HCT116 (cell line): ENCODE results near the gene CATSPERZ. TPM values are rescaled to one million over a fixed set of nuclear protein-coding genes. Genes with fewer than 3 reads are reported as not detected.

Experiments
- ATAC-seq: fragments of 200-7000 bp; cut with Tn5 transposase; 2 replicates; pipeline ENCODE4 v1.9.1; 2020; ENCODE audit warnings: mild to moderate bottlenecking, moderate library complexity
- BruUV-seq: library from RNA; stranded (reverse); fragments of 400-500 nt; replicated peaks from 2 replicates; lab custom pipeline; 2021; lab: Mats Ljungman, UMichigan
- CTCF ChIA-PET: fragments of 300-600 bp; sonication (Branson Sonifier 250); formaldehyde crosslinking; loops from one replicate; lab custom pipeline; 2021; ENCODE audit warnings: antibody characterized with exemption; lab: Charles Lee
- POLR2A ChIA-PET: fragments of 300-600, 350-600 bp; sonication (Branson Sonifier 250); formaldehyde crosslinking; loops from one replicate; lab custom pipeline; 2021; ENCODE audit warnings: antibody characterized with exemption; lab: Charles Lee
- RAD21 ChIA-PET, 2 experiments: fragments of 300-600 bp; sonication (Branson Sonifier 250); formaldehyde crosslinking; loops; one replicate each; lab custom pipeline; 2023; ENCODE audit warnings: low total read pairs in 2 of 2; ENCODE audit not compliant: uncharacterized antibody in 2 of 2, unreplicated experiment in 2 of 2, low non-redundant PET in 1 of 2; lab: Charles Lee
- DNase-seq: peaks from one replicate; pipeline ENCODE4 v3.0.0-alpha.2; 2010; ENCODE audit warnings: low read depth, low spot score
- H2AFZ ChIP-seq: fragments of 200-600 bp; shearing (Covaris generic), sonication (generic); 2 replicates; pipeline ENCODE4 v1.6.1; 2017; ENCODE audit warnings: low read depth, mixed run types, mixed read lengths, antibody characterized with exemption, low read length; ENCODE audit not compliant: poor library complexity, severe bottlenecking
- H3K27ac ChIP-seq: 2 replicates; pipeline ENCODE4 v1.5.1; 2012; ENCODE audit warnings: low read depth, low read length
- H3K27me3 ChIP-seq: fragments of 200-600 bp; sonication (generic); 2 replicates; pipeline ENCODE4 v1.6.1; 2016; ENCODE audit warnings: mixed run types, low read length, mixed read lengths; ENCODE audit not compliant: insufficient read depth
- H3K36me3 ChIP-seq, 2 experiments: fragments of 200-500 bp in 1 of 2; fragments of 200-600 bp in 1 of 2; sonication (Bioruptor generic) in 1 of 2; sonication (generic) in 1 of 2; 2 replicates each; pipeline versions ENCODE4 v1.5.1 to v1.6.1; 2014 to 2016; ENCODE audit warnings: low read length in 2 of 2, inconsistent platforms in 1 of 2, mixed read lengths in 1 of 2, mixed run types in 1 of 2; ENCODE audit not compliant: insufficient read depth in 2 of 2, control insufficient read depth in 1 of 2
- H3K4me1 ChIP-seq, 2 experiments: fragments of 200-600 bp in 1 of 2; sonication (generic) in 1 of 2; 2 replicates each; pipeline versions ENCODE4 v1.5.1 to v1.6.1; 2012 to 2017; ENCODE audit warnings: low read length in 2 of 2, inconsistent platforms in 1 of 2, mild to moderate bottlenecking in 1 of 2, mixed read lengths in 1 of 2, mixed run types in 1 of 2, moderate library complexity in 1 of 2; ENCODE audit not compliant: insufficient read depth in 2 of 2, control insufficient read depth in 1 of 2
- H3K4me2 ChIP-seq: fragments of 200-600 bp; sonication (generic); 2 replicates; pipeline ENCODE4 v1.6.1; 2017; ENCODE audit warnings: mixed run types, low read length, mixed read lengths
- H3K4me3 ChIP-seq, 2 experiments: fragments of 200-600 bp in 1 of 2; sonication (generic) in 1 of 2; replicated peaks in 1 of 2; 2 replicates each; pipeline ENCODE4 v1.5.1; 2011 to 2016; ENCODE audit warnings: low read length in 2 of 2, control low read depth in 1 of 2, low read depth in 1 of 2, mild to moderate bottlenecking in 1 of 2, mixed read lengths in 1 of 2, mixed run types in 1 of 2
- H3K79me2 ChIP-seq: fragments of 200-600 bp; sonication (generic); 2 replicates; pipeline ENCODE4 v1.6.1; 2017; ENCODE audit warnings: mild to moderate bottlenecking, mixed run types, low read length, moderate library complexity, mixed read lengths; ENCODE audit not compliant: insufficient read depth
- H3K9ac ChIP-seq: fragments of 200-600 bp; sonication (generic); 2 replicates; pipeline ENCODE4 v1.6.1; 2016; ENCODE audit warnings: low read length, mixed read lengths
- H3K9me2 ChIP-seq: fragments of 200-600 bp; sonication (generic), shearing (Covaris generic); 2 replicates; pipeline ENCODE4 v1.6.1; 2017; ENCODE audit warnings: mixed run types, mild to moderate bottlenecking, moderate library complexity; ENCODE audit not compliant: insufficient read depth
- H3K9me3 ChIP-seq, 2 experiments: fragments of 200-500 bp in 1 of 2; fragments of 200-600 bp in 1 of 2; sonication (Bioruptor generic) in 1 of 2; sonication (generic) in 1 of 2; 2 replicates each; pipeline ENCODE4 v1.6.1; 2014 to 2017; ENCODE audit warnings: low read length in 2 of 2, mixed read lengths in 2 of 2, inconsistent platforms in 1 of 2, low read depth in 1 of 2, mild to moderate bottlenecking in 1 of 2, mixed run types in 1 of 2, moderate library complexity in 1 of 2; ENCODE audit not compliant: control insufficient read depth in 1 of 2, insufficient read depth in 1 of 2
- H4K20me1 ChIP-seq: fragments of 200-600 bp; sonication (generic), shearing (Covaris generic); 2 replicates; pipeline ENCODE4 v1.6.1; 2017; ENCODE audit warnings: mixed run types, mild to moderate bottlenecking, moderate library complexity; ENCODE audit not compliant: insufficient read depth
- CBX3 ChIP-seq: IDR thresholded peaks from 2 replicates; pipeline ENCODE4 v1.6.1; 2012; ENCODE audit warnings: low read depth
- FOSL1 ChIP-seq: IDR thresholded peaks from 2 replicates; pipeline ENCODE4 v1.6.1; 2012; ENCODE audit warnings: low read depth
- SP1 ChIP-seq: IDR thresholded peaks from 2 replicates; pipeline ENCODE4 v1.6.1; 2012; ENCODE audit warnings: low read depth
- TCF7L2 ChIP-seq: IDR thresholded peaks from 2 replicates; pipeline ENCODE4 v1.7.0; 2011; ENCODE audit warnings: borderline replicate concordance, inconsistent platforms; ENCODE audit not compliant: insufficient read depth, insufficient read length; ENCODE audit errors: extremely low read depth
- ZBTB33 ChIP-seq: IDR thresholded peaks from 2 replicates; pipeline ENCODE4 v1.6.1; 2011; ENCODE audit warnings: mild to moderate bottlenecking, low read length, moderate library complexity; ENCODE audit not compliant: insufficient replicate concordance; ENCODE audit errors: extremely low read depth
- ZFX ChIP-seq: fragments of 450-650 bp; IDR thresholded peaks from 2 replicates; pipeline ENCODE4 v1.6.1; 2017
- ZNF274 ChIP-seq: fragments of 200-500 bp; sonication (Bioruptor generic); IDR thresholded peaks from 2 replicates; pipeline ENCODE4 v1.6.1; 2014; ENCODE audit warnings: mild to moderate bottlenecking, low read depth, low read length, inconsistent platforms
- intact Hi-C: fragments of 100-400 bp; cut with micrococcal nuclease; formaldehyde crosslinking; loops from 2 replicates; pipeline ENCODE4 v1.10.0; 2022
- total RNA-seq: library from RNA; stranded (reverse); gene quantifications from one replicate; pipeline ENCODE4 v1.2.1, GENCODE V29; 2021; ENCODE audit not compliant: unreplicated experiment

CATSPERZ gene
- total RNA-seq, 1 experiment from 2014 or later: 1.7 TPM

GRCh38 chr11:64278576-64279190, 21.5 kb upstream of the CATSPERZ start:
- CTCF ChIA-PET: interaction anchor here (1.6 kb wide), 1 partner anchor 22 kb away, joined by 4 read pairs; no protein-coding TSS in a partner anchor

More at GRCh38 chr11:64278576-64279190, 21.5 kb upstream of the CATSPERZ start:
- ChIA-PET POLR2A (interaction anchor here (0.8 kb wide), 1 partner anchor 24 kb away, joined by 3 read pairs; no protein-coding TSS in a partner anchor), RAD21 (no interaction called here)
- no peak overlapping the region for H3K9ac ChIP-seq
- H3K4me1 ChIP-seq: peaks cover 5% of the 10 kb centered on the region in 2 experiments; a peak in 2 of 4 replicates
- H3K36me3 ChIP-seq: no peaks in the 10 kb centered on the region; a peak in 1 of 4 replicates
- no peaks in the 10 kb centered on the region for H3K9me2 ChIP-seq
- H3K27me3 ChIP-seq: no peaks in the 10 kb centered on the region
- H3K4me2 ChIP-seq: no peak overlapping the region
- H3K4me3 ChIP-seq: no peak overlapping the region
- ATAC-seq (no peak), DNase-seq (no peak)
- BruUV-seq: no TSS peak
- TF ChIP-seq TCF7L2: no peak
- no peak for TF ChIP-seq ZBTB33
- no peak for TF ChIP-seq FOSL1
- no peak for TF ChIP-seq ZFX
- TF ChIP-seq CBX3: no peak
- no peak for TF ChIP-seq SP1
- TF ChIP-seq ZNF274: no peak
- no peak overlapping the region for H3K27ac ChIP-seq
- no peaks in the 10 kb centered on the region for H4K20me1 ChIP-seq
- H2AFZ ChIP-seq: no peak overlapping the region
- no peaks in the 10 kb centered on the region for H3K9me3 ChIP-seq
- no peaks in the 10 kb centered on the region for H3K79me2 ChIP-seq
- intact Hi-C loops: no loop called here
